Activated naive CD4-positive, alpha-beta T cell treated with anti-CD3 and anti-CD28 coated beads for 36 hours (primary cell): ENCODE data around the gene TRIP10. TPM values are rescaled to one million over a fixed set of nuclear protein-coding genes. Genes with fewer than 3 reads are reported as not detected.
A peak's percentile ranks its signal among the peaks of the same experiment; 100 is the strongest.
"Not testable (repeated sequence)": the region's sequence is repeated elsewhere in the genome, so short reads cannot be mapped to it uniquely, and the experiment has no call there.

Experiments used
- CTCF ChIA-PET: fragments of 350-600 bp; sonication (Branson Sonifier 250); formaldehyde crosslinking; loops from one replicate; lab custom pipeline; 2021; ENCODE audit warnings: antibody characterized with exemption; lab: Charles Lee
- DNase-seq: peaks from one replicate; pipeline ENCODE4 v3.0.0-alpha.2; 2020
- H3K27ac Mint-ChIP-seq: one replicate; pipeline ENCODE4 v1.8.0; 2021; ENCODE audit warnings: mild to moderate bottlenecking, mixed read lengths
- H3K27me3 Mint-ChIP-seq: one replicate; pipeline ENCODE4 v1.8.0; 2021; ENCODE audit warnings: low read depth, mixed read lengths
- H3K36me3 Mint-ChIP-seq: one replicate; pipeline ENCODE4 v1.8.0; 2021; ENCODE audit warnings: low read depth, mixed read lengths
- H3K4me1 Mint-ChIP-seq: one replicate; pipeline ENCODE4 v1.8.0; 2021; ENCODE audit warnings: low read depth, mixed read lengths
- H3K4me3 Mint-ChIP-seq: one replicate; pipeline ENCODE4 v1.8.0; 2021; ENCODE audit warnings: mild to moderate bottlenecking, moderate library complexity, mixed read lengths
- H3K9me3 Mint-ChIP-seq: one replicate; pipeline ENCODE4 v1.8.0; 2021; ENCODE audit warnings: mixed read lengths
- intact Hi-C: fragments of 100-400 bp; cut with micrococcal nuclease; formaldehyde crosslinking; loops from one replicate; pipeline ENCODE4 v1.15.1; 2023
- total RNA-seq, 2 experiments: library from RNA; stranded (reverse); gene quantifications; one replicate each; pipeline ENCODE4 v1.2.3, GENCODE V29; 2021

TRIP10 gene
- total RNA-seq, 2 experiments from 2014 or later = 56.2 to 61.1 TPM

DNA sequence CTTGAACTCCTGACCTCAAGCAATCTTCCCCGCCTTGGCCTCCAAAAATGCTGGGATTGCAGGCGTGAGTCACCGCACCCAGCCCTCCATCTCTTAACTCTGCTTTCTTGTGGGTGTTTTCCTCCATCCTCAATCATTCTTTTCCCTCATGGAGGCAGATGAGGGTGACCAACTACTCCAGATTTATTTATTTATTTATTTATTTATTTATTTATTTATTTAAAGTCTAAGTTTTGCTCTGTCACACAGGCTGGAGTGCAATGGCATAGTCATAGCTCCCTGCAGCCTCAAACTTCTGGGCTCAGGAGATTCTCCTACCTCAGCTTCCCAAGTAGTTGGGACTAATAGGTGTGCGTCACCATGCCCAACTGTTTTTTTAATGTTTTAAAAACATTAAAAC lies 47.9 kb downstream of the TRIP10 start:
- Mint-ChIP-seq H3K36me3 (peaks cover 46% of the 10 kb centered on the region), H3K9me3 (no peaks in the 10 kb centered on the region), H3K27me3 (no peaks in the 10 kb centered on the region), H3K4me1 (peaks cover 58% of the 10 kb centered on the region), H3K27ac (no peak overlapping the region), H3K4me3 (no peak overlapping the region)
- no peak for DNase-seq
- intact Hi-C loops = no loop called here
- CTCF ChIA-PET = no interaction called here

DNA sequence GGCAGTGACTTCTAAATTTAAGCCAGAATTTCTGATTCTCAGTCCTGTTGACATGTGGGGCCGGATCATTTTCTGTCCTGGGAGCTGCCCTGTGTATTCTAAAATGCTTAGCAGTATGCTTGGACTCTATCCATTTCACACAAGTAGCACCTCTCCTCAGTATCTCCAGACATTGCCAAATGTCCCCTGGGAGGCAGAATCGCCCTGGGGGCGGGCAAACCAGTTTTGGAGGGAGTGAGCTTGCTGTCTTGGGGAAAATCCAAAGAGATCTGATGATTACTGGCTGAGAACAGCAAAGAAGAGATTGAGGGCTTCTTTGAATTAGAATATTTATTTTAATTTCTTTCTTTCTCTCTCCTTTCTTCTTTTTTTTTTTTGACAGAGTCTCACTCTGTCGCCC lies 49.4 kb downstream of the TRIP10 start:
- Mint-ChIP-seq H3K36me3 (peaks cover 57% of the 10 kb centered on the region), H3K27me3 (no peaks in the 10 kb centered on the region), H3K4me3 (no peak overlapping the region), H3K27ac (no peak overlapping the region), H3K4me1 (peaks cover 69% of the 10 kb centered on the region), H3K9me3 (no peaks in the 10 kb centered on the region)
- CTCF ChIA-PET = no interaction called here
- intact Hi-C loops = no loop called here
- no peak for DNase-seq

- H3K27ac Mint-ChIP-seq = no peak overlapping the region
- no peaks in the 10 kb centered on the region for H3K27me3 Mint-ChIP-seq
- peaks cover 70% of the 10 kb centered on the region for H3K4me1 Mint-ChIP-seq
- CTCF ChIA-PET = interaction anchor here (1.1 kb wide), 1 partner anchor 16 kb away, joined by 3 read pairs; no protein-coding TSS in a partner anchor
- DNase-seq = no peak
- intact Hi-C loops = no loop called here
- no peak overlapping the region for H3K4me3 Mint-ChIP-seq
- peaks cover 61% of the 10 kb centered on the region for H3K36me3 Mint-ChIP-seq
- peaks cover 9% of the 10 kb centered on the region for H3K9me3 Mint-ChIP-seq
These were observed 51.0 kb downstream of the TRIP10 start for GRCh38 chr19:6790194-6791128.

DNA sequence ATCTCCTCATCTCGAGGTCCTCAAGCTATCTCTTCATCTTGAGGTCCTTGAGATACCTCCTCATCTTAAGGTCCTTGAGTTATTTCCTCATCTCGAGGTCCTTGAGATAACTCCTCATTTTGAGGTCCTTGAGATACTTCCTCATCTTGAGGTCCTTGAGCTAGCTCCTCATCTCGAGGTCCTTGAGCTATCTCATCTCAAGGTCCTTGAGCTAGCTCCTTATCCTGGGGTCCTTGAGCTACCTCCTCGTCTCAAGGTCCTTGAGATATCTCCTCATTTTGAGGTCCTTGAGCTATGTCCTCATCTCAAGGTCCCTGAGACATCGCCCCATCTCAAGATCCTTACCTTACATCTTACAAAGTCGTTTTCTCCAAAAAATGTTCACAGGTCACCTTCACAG lies 51.8 kb downstream of the TRIP10 start:
- CTCF ChIA-PET = interaction anchor here (1.1 kb wide), 1 partner anchor 16 kb away, joined by 3 read pairs; no protein-coding TSS in a partner anchor
- peaks cover 9% of the 10 kb centered on the region for H3K9me3 Mint-ChIP-seq
- no peak overlapping the region for H3K27ac Mint-ChIP-seq
- DNase-seq = no peak
- H3K27me3 Mint-ChIP-seq = no peaks in the 10 kb centered on the region
- intact Hi-C loops = no loop called here
- peaks cover 61% of the 10 kb centered on the region for H3K36me3 Mint-ChIP-seq
- H3K4me3 Mint-ChIP-seq = no peak overlapping the region
- peaks cover 74% of the 10 kb centered on the region for H3K4me1 Mint-ChIP-seq

DNA sequence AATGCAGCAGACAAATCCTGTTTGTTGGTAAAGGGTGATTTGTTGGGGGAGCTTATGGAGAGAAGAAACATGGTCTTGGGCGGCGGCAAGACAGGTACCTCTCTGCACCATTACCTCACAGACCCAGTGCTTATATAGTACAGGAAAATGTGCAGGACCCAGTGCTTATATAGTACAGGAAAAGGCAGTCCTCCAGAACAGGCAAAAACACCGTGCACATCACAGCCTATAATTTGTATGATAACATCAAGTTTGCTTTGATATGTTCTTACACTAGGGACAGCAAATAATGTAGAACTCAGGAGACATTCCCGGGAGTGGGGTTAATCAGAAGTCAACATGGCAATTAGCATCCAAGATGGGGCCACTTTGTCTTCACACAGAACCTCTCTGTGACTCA lies 53.9 kb downstream of the TRIP10 start:
- CTCF ChIA-PET = interaction anchor here (0.5 kb wide), 1 partner anchor 70 kb away, joined by 4 read pairs; no protein-coding TSS in a partner anchor
- Mint-ChIP-seq H3K27ac (peak overlapping the region; percentile 37), H3K4me1 (peaks cover 83% of the 10 kb centered on the region), H3K27me3 (no peaks in the 10 kb centered on the region), H3K4me3 (no peak overlapping the region), H3K36me3 (peaks cover 63% of the 10 kb centered on the region), H3K9me3 (peaks cover 9% of the 10 kb centered on the region)
- DNase-seq = no peak
- intact Hi-C loops = no loop called here

- peaks cover 81% of the 10 kb centered on the region for H3K4me1 Mint-ChIP-seq
- CTCF ChIA-PET = no interaction called here
- H3K36me3 Mint-ChIP-seq = peaks cover 62% of the 10 kb centered on the region
- peaks cover 9% of the 10 kb centered on the region for H3K9me3 Mint-ChIP-seq
- no peaks in the 10 kb centered on the region for H3K27me3 Mint-ChIP-seq
- H3K27ac Mint-ChIP-seq = peak overlapping the region; percentile 68
- H3K4me3 Mint-ChIP-seq = no peak overlapping the region
- intact Hi-C loops = no loop called here
- no peak for DNase-seq
These were observed 54.5 kb downstream of the TRIP10 start for GRCh38 chr19:6793973-6794372.

DNA sequence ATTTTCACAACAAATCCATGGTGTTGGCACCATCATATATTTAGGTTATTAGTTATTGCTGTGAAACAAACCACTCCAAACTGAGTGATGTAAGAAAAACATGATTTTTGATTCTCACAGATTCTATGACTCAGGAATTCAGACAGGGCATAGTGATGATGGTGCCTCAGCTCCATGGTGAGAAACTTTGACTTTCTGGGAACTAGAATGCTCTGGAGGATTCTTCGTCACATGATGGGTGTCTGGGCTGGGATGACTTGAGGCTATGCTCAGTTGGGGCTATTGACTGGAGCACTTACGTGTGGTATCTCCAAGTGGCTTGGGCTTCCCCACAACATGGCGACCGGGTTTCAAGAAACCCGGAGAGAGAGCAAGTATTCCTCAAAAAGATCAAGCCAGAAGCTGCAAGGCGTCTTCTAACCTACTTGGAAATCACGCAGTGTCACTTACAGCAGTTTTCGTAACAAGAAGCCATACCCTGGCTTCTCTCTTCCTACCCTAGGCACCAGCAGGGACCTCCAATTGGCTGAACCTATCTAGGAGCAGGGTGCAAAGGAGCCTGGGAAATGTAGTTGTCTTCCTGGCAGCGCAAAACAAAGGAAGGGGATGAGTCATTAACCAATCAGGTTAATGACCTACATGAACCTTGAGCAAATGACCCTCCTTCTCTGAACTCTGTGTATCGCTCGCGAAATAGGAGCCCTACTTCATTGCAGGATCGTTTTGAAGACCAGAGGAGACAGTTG lies 55.4 kb downstream of the TRIP10 start:
- Mint-ChIP-seq H3K4me1 (peaks cover 82% of the 10 kb centered on the region), H3K27ac (no peak overlapping the region), H3K27me3 (no peaks in the 10 kb centered on the region), H3K9me3 (peaks cover 9% of the 10 kb centered on the region), H3K36me3 (peaks cover 63% of the 10 kb centered on the region), H3K4me3 (no peak overlapping the region)
- no peak for DNase-seq
- CTCF ChIA-PET = no interaction called here
- intact Hi-C loops = no loop called here

GRCh38 chr19:6796278-6796677 lies 56.8 kb downstream of the TRIP10 start:
- no peak overlapping the region for H3K4me3 Mint-ChIP-seq
- CTCF ChIA-PET = no interaction called here
- peaks cover 55% of the 10 kb centered on the region for H3K36me3 Mint-ChIP-seq
- H3K4me1 Mint-ChIP-seq = peaks cover 81% of the 10 kb centered on the region
- peaks cover 9% of the 10 kb centered on the region for H3K9me3 Mint-ChIP-seq
- H3K27me3 Mint-ChIP-seq = no peaks in the 10 kb centered on the region
- DNase-seq = no peak
- peak overlapping the region; percentile 6 for H3K27ac Mint-ChIP-seq
- intact Hi-C loops = no loop called here

- H3K4me3 Mint-ChIP-seq = no peak overlapping the region
- H3K27ac Mint-ChIP-seq = peak overlapping the region; percentile 59
- intact Hi-C loops = no loop called here
- H3K9me3 Mint-ChIP-seq = peaks cover 9% of the 10 kb centered on the region
- H3K36me3 Mint-ChIP-seq = peaks cover 46% of the 10 kb centered on the region
- H3K4me1 Mint-ChIP-seq = peaks cover 74% of the 10 kb centered on the region
- no peak for DNase-seq
- CTCF ChIA-PET = no interaction called here
- no peaks in the 10 kb centered on the region for H3K27me3 Mint-ChIP-seq
These were observed 58.2 kb downstream of the TRIP10 start for GRCh38 chr19:6797646-6798045.

DNA sequence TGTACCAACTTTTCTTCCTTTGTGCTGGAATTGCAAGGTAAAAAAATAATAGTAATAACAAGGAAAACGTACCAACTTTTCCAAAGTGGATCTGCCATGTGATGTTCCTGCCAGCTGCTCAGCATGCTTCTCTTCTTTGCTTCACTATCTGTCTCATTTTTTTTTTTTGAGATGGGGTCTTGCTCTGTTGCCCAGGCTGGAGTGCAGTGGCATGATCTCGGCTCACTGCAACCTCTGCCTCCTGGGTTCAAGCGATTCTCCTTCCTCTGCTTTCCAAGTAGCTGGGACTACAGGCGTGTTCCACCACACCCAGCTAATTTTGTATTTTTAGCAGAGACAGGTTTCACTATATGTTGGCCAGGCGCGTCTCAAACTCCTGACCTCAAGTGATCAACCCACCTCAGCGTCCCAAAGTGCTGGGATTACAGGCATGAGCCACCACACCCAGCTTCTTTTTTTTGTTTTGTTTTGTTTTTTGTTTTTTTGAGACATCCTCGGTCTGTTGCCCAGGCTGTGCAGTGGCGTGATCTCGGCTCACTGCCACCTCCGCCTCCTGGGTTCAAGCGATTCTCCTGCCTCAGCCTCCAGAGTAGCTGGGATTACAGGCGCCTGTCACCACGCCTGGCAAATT lies 60.8 kb downstream of the TRIP10 start:
- Mint-ChIP-seq H3K4me3 (peak overlapping the region; percentile 69), H3K27ac (peak overlapping the region; percentile 89), H3K4me1 (peaks cover 66% of the 10 kb centered on the region), H3K36me3 (peaks cover 28% of the 10 kb centered on the region)
- peak; percentile 40 for DNase-seq
- not testable (repeated sequence) for H3K9me3 Mint-ChIP-seq, H3K27me3 Mint-ChIP-seq
- CTCF ChIA-PET = interaction anchor here (0.6 to 1.5 kb wide), 4 partner anchors 13 to 37 kb away, joined by 3 to 7 read pairs (median 3); partner anchors contain the start of gene VAV1
- intact Hi-C loops = loop anchor here (2.0 to 10.0 kb wide), 4 partner anchors 121 to 603 kb away; partner anchors contain the start of genes ARHGEF18 and CRB3

GRCh38 chr19:6800991-6801484 lies 61.6 kb downstream of the TRIP10 start:
- peak; percentile 52 for DNase-seq
- Mint-ChIP-seq H3K36me3 (peaks cover 24% of the 10 kb centered on the region), H3K4me3 (peak overlapping the region; percentile 69)

More at GRCh38 chr19:6800991-6801484, 61.6 kb downstream of the TRIP10 start:
- H3K27ac Mint-ChIP-seq = peak overlapping the region; percentile 89
- intact Hi-C loops = loop anchor here (1.0 to 10.0 kb wide), 8 partner anchors 28 to 604 kb away; partner anchors contain the start of genes ARHGEF18, CRB3 and SH2D3A
- H3K9me3 Mint-ChIP-seq = no peaks in the 10 kb centered on the region
- CTCF ChIA-PET = interaction anchor here (1.0 to 1.5 kb wide), 3 partner anchors 12 to 28 kb away, joined by 3 to 7 read pairs (median 3); partner anchors contain the start of gene VAV1
- peaks cover 66% of the 10 kb centered on the region for H3K4me1 Mint-ChIP-seq
- H3K27me3 Mint-ChIP-seq = no peaks in the 10 kb centered on the region
